ENCODE data around the gene SLC35F1. TPM values are rescaled to one million over a fixed set of nuclear protein-coding genes. Genes with fewer than 3 reads are reported as not detected.

SLC35F1 gene
- total RNA-seq, 1 donor from 2014 or later: 0.23 TPM

- no peak overlapping the region for H3K27ac Mint-ChIP-seq (ENCODE audit: unreplicated experiment)
Observed at GRCh38 chr6:118147511-118147910, 240.4 kb downstream of the SLC35F1 start.

GRCh38 chr6:118148561-118148960, 241.5 kb downstream of the SLC35F1 start:
- Mint-ChIP-seq H3K27me3 (ENCODE audit: unreplicated experiment) (no peaks in the 10 kb centered on the region), H3K4me3 (ENCODE audit: unreplicated experiment) (no peak overlapping the region), H3K9me3 (ENCODE audit: unreplicated experiment) (no peaks in the 10 kb centered on the region), H3K27ac (ENCODE audit: unreplicated experiment) (no peak overlapping the region), H3K4me1 (ENCODE audit: unreplicated experiment) (peaks cover 3% of the 10 kb centered on the region), H3K36me3 (ENCODE audit: low read depth, unreplicated experiment) (no peaks in the 10 kb centered on the region)
- TF ChIP-seq CTCF (IDR thresholded peaks at IDR 0.05; ENCODE audit: unreplicated experiment): no peak
- DNase-seq (ENCODE audit: low spot score): no peak

More at GRCh38 chr6:118147511-118147910, 240.4 kb downstream of the SLC35F1 start:
- DNase-seq (ENCODE audit: low spot score): no peak
- Mint-ChIP-seq H3K9me3 (ENCODE audit: unreplicated experiment) (no peaks in the 10 kb centered on the region), H3K4me3 (ENCODE audit: unreplicated experiment) (no peak overlapping the region), H3K4me1 (ENCODE audit: unreplicated experiment) (peaks cover 3% of the 10 kb centered on the region), H3K36me3 (ENCODE audit: low read depth, unreplicated experiment) (no peaks in the 10 kb centered on the region), H3K27me3 (ENCODE audit: unreplicated experiment) (no peaks in the 10 kb centered on the region)
- TF ChIP-seq CTCF (IDR thresholded peaks at IDR 0.05; ENCODE audit: unreplicated experiment): no peak

GRCh38 chr6:118152524-118152923, 245.5 kb downstream of the SLC35F1 start:
- DNase-seq (ENCODE audit: low spot score): no peak
- Mint-ChIP-seq H3K4me1 (ENCODE audit: unreplicated experiment) (peaks cover 3% of the 10 kb centered on the region), H3K9me3 (ENCODE audit: unreplicated experiment) (no peaks in the 10 kb centered on the region), H3K36me3 (ENCODE audit: low read depth, unreplicated experiment) (no peaks in the 10 kb centered on the region), H3K4me3 (ENCODE audit: unreplicated experiment) (no peak overlapping the region), H3K27ac (ENCODE audit: unreplicated experiment) (no peak overlapping the region), H3K27me3 (ENCODE audit: unreplicated experiment) (no peaks in the 10 kb centered on the region)
- TF ChIP-seq CTCF (IDR thresholded peaks at IDR 0.05; ENCODE audit: unreplicated experiment): no peak

- peaks cover 12% of the 10 kb centered on the region for H3K4me1 Mint-ChIP-seq (ENCODE audit: unreplicated experiment)
- no peak overlapping the region for H3K4me3 Mint-ChIP-seq (ENCODE audit: unreplicated experiment)
- no peaks in the 10 kb centered on the region for H3K36me3 Mint-ChIP-seq (ENCODE audit: low read depth, unreplicated experiment)
- no peak for TF ChIP-seq CTCF (IDR thresholded peaks at IDR 0.05; ENCODE audit: unreplicated experiment)
- no peaks in the 10 kb centered on the region for H3K27me3 Mint-ChIP-seq (ENCODE audit: unreplicated experiment)
- DNase-seq (ENCODE audit: low spot score): no peak
- no peaks in the 10 kb centered on the region for H3K9me3 Mint-ChIP-seq (ENCODE audit: unreplicated experiment)
- H3K27ac Mint-ChIP-seq (ENCODE audit: unreplicated experiment): no peak overlapping the region
Observed at GRCh38 chr6:118161343-118161742, 254.3 kb downstream of the SLC35F1 start.

- Mint-ChIP-seq H3K4me3 (ENCODE audit: unreplicated experiment) (no peak overlapping the region), H3K27ac (ENCODE audit: unreplicated experiment) (no peak overlapping the region), H3K4me1 (ENCODE audit: unreplicated experiment) (peaks cover 12% of the 10 kb centered on the region), H3K27me3 (ENCODE audit: unreplicated experiment) (no peaks in the 10 kb centered on the region), H3K36me3 (ENCODE audit: low read depth, unreplicated experiment) (no peaks in the 10 kb centered on the region), H3K9me3 (ENCODE audit: unreplicated experiment) (no peaks in the 10 kb centered on the region)
- TF ChIP-seq CTCF (IDR thresholded peaks at IDR 0.05; ENCODE audit: unreplicated experiment): no peak
- DNase-seq (ENCODE audit: low spot score): no peak
Observed at GRCh38 chr6:118163542-118163941, 256.5 kb downstream of the SLC35F1 start.
